DMS 273 treated with DMSO at 0.1 percent for 48 hours (cell line): ENCODE results near the gene LRWD1.

Experiments
- DNase-seq: peaks from one replicate; lab custom pipeline; 2025; lab: John Stamatoyannopoulos, UW

The LRWD1 gene

DNA sequence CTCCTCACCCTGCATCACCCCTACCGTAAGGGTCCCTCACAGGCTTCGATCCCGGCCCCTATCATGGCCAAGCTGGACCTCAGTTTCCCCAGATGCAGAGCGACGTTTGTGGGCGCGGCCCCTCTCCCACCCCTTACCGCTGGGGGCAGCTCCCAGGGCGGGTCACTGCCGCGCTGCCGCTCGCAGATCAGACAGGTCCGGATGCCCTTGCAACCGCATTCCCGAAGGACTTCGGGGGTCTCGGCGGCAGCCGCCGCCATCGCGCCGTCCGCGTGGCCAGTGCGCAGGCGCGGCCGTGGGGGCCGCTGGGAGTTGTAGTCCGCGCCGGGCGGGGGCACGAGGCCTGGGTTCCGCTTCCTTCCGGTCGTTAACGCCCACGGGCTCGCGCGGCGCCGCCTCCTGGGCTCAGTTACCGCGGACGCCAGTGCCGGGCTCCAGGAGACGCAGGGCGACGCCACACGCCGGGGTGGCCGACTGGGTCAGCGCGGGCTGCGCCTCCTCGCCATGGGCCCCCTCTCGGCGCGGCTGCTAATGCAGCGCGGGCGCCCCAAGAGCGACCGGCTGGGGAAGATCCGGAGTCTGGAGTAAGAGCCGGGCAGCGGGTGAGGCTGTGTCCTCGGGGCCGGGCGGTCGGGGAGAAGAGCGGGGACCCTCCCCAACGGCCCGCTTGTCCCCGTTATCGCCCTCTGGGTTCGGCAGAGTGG, at the start of gene LRWD1, which contains the start of gene ALKBH4:
TSS of gene LRWD1 (plus strand) at position 408 of the 704 bp plus-strand sequence. CDS start at position 505, 97 bp downstream.
TSS of gene ALKBH4 (minus strand) at position 287 of the 704 bp plus-strand sequence. CDS start at position 260, 27 bp downstream.
- DNase-seq: peak; percentile 81

DNA sequence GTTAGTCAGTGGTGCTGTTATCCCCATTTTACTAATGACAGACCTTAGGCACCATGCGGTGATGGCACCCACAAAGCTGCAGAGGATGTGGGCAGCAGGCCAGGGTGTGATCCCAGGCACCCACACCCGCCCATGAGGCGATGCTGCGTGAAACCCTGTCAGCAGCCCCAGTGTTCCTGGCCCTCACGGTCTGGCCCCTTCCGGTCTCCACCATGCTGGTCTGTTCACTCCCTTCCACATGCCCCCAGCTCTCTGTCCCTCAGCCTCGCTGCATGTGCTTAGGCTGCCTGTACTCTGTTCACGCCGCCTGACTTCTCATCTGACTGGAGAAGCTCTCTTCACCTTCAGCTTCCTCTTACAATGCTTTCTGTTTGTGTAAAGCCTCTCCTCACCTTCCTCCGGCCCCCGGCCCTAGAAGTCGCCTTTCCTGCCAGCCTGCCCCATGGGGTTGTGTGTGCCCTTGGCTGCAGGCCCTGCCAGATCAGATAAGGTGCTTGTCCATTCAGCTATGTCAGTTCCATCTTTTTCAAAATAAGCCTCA, 49.0 kb upstream of the LRWD1 start:
- DNase-seq: no peak

DNA sequence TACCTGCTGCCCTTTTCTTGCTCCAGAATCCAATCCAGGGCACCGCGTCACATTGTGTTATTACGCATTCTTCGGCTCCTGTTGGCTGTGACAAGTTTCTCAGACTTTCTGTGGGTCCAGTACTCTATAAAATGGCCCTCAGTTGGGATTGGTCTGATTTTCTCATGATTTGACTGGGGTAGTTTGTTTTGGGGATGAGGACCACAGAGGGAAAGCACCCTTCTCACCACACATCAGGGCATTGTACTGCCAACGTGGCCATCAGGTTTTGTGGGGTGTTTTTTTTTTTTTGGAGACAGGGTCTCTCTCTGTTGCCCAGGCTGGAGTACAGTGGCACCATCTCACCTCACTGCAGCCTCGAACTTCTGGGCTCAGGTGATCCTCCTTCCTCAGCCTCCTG, 48.4 kb upstream of the LRWD1 start:
- no peak for DNase-seq

DNA sequence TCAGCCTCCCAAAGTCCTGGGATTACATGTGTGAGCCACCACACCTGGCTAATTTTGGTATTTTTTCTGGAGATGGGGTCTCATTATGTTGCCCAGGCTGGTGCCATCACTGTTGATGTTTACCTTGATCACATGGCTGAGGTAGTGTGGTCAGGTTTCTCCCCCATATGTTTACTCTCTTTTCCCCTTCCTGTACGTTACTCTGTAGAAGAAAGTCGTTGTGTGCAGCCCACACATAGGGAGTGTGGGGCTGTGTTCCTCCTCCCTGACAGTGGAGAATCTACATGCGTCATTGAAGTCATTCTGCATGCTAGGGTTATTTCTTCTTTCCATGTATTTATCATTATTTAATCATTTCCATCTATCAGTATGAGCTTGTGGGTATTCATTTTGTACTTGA, 47.7 kb upstream of the LRWD1 start:
- no peak for DNase-seq

DNA sequence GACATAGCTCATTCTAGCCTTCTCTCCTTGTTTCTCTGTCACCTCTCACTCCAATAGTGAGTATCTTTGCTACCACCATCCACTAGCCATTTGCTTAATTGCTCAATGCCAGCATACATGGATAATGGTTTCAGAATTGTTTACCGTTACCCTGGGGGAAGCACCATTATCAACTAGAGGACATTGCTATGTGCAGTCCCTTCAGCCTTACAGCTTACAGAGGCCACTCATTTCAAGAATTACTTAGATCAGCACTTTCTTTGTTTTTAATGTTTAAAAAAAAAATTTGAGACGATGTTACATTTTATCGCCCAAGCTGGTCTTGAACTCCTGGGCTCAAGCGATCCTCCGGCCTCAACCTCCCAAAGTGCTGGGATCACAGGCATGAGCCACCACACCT, 46.2 kb upstream of the LRWD1 start:
- no peak for DNase-seq

DNA sequence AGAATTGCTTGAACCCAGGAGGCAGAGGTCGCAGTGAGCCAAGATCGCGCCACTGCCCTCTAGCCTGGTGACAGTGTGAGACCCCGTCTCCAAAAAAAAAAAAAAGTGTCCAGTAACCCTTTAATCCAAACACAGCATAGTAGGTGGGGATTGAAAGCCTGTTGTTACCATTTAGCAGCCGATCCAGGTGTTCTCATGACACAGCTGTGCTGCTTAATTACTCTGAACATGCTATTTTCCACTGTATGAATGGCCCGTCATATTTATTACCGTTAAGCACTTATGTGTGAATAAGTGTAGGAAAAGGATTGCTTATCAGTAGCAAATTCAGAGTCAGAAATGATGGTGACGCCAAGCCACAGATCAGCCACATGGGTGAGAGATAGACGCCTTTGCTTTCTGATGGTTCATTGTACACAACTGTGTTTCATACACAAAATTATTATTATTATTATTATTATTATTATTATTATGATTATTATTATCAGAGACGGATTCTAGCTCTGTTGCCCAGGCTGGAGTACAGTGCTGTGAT, 43.0 kb upstream of the LRWD1 start:
- no peak for DNase-seq

DNA sequence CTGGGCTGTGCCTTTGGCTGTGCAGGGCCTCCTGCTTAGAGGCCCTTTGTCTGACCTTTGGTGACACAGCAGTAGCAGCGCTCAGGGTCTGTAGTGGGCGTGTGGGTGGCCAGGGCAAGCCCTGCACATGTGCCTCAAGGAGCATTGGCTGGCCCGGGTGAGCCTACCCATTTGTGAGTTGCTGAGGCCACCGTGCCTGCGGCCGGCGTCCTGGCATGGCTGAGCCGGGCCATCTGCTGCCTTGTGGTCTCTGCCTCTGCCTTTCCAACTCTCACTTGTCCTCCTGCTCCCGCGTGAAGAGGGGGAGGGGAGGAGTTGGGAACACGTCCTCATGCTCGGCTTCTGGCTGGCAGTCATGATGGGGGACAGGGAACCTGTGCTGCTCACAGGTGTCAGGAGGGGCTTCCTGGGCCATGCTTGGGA, 40.6 kb upstream of the LRWD1 start:
- DNase-seq: no peak

DNA sequence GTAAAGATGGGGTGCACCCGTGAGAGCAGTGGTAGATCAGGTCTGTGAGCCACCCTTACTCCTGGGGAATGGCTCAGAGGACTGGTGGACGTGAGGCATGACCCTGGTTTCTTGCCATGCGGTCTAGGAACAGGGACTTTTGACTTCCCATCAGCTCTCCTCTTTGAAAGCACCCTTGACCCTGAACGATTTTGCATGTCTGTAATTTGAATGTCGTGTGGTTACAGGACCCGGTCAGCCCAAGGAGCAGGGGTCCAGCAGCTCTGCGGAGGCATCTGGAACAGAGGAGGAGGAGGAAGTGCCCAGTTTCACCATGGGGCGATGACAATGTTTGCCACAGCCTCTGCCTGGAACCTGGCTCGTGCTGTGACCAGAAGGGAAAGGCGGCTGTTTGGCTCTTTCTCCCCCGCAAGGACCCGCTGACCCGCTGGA, 40.0 kb upstream of the LRWD1 start:
- DNase-seq: no peak

DNA sequence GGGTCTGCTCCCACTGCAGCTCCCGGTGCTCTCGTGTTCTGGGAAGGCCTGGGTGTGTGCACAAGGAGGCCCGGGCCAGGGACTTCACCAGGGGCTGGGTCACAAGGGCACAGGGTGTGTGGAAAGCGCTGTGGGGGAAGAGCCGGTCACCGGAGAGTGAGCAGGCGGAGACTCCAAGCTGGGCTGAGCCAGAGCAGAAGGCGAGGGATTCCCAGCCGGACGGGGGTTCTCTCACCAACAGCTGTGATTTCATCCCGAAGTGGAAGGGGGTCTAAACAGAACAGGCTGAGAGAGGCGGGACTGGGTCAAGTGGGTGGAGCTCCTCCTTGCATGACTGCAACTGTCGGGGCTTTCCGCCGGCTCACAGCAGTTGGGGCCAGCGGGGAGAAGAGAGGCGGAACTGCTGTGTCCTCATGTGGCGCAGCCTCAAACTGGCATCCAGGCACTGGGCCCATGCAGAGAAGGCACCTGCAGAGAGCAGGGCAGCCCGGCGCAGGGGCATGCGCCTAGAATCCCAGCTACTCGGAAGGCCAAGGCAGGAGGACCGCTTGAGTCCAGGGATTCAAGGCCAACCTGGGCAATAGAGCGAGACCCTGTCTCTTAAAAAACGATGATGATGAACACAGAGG, 39.0 kb upstream of the LRWD1 start:
- DNase-seq: no peak

DNA sequence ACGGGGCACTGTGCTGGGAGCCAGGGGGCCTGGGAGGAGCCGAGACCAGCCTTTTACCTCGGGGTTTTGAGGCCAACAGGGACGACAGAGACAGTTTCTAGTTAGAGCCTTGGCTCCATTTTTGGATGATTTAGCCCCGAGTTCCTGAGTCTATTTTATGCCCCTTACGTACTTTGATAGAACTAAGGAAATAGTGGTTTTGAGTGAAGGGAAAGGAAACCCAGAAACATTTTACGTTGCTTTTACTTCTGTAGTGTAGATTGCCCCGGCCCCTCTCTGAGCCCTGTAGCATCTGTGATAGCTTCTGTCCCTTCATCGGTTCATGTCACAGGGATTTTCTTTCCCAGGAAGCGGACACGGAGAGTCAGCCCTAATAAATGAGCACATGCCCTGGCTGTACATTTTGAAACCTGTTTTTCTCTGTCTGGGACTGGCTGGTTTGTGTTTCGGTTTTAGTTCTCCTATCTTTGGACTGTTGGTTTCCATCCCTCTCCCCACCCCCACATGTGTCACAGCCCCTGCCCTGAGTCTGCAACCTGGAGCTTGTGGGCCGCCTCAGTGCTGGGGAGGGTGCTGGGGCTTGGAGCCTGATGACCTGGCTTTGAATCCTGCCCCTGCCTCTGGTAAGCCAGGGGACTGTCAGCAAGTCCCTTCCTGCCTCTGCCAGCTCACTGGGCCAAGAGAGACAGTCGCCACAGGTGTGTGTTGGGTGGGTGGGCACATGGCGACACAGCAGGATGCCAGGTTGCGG, 38.3 kb upstream of the LRWD1 start:
- no peak for DNase-seq

DNA sequence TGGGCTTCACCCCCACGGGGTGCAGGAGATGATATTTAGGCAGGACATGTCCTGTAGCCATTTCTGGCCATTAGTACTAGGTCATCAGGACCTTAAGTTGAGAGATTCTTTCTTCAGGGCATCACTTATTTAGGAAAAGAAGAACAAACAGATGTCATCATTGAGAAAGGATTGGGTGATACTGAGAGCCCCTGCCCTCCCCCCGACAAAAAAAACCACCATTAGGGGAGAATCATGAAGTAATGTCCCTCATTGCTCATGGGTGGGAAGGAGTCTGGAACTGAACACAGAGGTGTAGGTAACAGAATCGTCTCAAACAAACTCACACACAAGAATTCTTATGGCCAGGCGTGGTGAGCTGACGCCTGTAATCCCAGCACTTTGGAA, 37.8 kb upstream of the LRWD1 start:
- DNase-seq: no peak

DNA sequence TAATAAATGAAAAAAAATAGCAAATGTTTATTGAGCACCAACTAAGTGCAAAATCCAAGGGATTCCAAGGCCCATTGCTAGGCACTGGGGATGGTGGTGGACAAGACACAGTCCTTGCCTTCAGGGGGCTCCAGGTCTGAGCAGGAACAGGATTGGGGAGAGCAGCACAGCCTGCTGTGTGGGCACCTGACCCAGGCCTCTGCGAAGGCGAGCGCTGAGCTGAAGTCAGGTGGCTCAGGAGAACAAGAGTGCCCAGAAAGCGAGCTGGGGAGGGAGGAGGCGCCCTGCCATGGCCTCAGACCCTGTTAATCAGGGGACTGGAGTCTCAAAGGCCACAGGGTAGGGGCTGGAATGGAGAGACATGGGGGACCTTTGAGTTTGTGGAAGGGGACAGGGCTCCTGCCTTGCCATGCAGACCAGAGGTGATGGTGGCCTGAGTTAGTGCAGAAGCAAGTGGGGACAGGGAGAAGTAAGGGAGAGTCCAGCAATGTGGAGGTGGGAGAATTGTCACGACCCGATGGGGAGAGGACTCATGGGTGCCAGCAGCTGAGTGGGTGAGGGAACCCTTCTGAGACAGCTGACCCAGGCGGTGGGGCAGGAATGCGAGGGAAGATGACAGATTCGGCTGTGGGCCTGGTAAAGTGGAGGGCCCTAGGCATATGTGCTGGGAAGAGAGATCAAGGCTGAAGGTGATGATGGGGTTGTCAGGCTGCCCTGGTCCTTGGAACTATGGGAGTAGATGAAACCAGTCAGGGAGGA, 35.5 kb upstream of the LRWD1 start:
- no peak for DNase-seq

DNA sequence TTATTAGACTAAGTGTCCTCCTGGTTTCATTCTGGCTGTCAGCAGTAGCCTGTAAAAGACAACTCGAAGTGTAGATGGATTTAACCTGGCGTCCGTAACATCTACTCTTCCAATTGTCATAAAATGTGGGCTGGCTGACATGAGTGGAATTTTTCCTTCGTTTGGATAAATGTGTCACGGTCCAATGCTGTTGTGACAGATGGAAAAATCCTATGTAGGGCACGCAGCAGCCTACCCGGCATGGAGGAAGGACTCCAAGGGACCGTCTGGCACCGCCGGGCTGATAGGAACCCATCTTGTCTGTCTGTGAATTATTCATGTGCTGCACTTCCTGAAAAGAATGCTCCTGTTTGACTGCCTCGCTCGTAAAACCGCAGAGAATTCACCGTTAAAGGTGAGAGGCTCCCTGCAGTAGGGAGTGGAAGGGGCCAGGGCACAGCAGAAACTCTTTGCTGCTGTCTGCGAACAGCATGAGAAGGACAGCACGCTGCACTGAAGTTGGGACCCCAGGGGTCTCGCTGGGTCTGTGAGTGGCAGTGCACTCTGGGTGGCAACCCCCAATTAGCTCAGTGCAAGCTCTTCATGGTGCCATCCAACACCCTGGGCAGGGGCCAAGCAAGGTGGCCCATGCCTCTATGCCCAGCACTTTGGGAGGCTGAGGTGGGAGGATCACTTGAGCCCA, 33.0 kb upstream of the LRWD1 start:
- peak; percentile 42 for DNase-seq

DNA sequence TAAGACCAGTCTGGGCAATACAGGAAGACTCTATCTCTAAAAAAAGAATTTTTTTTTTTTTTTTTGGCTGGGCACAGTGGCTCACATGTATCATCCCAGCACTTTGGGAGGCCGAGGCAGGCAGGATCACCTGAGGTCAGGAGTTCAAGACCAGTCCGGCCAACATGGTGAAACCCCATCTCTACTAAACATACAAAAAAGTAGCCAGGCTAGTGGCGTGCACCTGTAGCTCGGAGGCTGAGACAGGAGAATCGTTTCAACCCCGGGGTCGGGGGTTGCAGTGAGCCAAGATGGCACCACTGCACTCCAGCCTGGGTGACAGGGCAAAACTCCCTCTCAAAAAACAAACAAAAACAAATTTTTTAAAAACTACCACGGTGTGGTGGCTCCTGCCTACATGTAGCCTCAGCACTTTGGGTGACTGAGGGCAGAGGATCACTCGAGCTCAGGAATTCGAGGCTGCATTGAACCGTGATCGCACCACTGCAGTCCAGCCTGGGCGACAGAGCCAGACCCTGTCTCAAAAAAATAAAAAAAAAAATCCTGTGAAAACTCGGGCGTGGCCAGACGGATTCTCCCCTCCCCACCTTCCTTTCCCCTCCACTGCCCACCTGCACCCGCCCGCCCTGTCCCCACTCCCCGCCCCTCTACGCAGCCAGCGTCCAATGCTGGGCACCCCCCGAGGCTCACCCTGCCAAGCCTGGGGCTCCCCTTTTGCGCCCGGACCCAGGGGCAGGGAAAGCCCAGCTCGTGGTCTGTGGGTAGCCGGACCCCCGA, 32.2 kb upstream of the LRWD1 start:
- no peak for DNase-seq

DNA sequence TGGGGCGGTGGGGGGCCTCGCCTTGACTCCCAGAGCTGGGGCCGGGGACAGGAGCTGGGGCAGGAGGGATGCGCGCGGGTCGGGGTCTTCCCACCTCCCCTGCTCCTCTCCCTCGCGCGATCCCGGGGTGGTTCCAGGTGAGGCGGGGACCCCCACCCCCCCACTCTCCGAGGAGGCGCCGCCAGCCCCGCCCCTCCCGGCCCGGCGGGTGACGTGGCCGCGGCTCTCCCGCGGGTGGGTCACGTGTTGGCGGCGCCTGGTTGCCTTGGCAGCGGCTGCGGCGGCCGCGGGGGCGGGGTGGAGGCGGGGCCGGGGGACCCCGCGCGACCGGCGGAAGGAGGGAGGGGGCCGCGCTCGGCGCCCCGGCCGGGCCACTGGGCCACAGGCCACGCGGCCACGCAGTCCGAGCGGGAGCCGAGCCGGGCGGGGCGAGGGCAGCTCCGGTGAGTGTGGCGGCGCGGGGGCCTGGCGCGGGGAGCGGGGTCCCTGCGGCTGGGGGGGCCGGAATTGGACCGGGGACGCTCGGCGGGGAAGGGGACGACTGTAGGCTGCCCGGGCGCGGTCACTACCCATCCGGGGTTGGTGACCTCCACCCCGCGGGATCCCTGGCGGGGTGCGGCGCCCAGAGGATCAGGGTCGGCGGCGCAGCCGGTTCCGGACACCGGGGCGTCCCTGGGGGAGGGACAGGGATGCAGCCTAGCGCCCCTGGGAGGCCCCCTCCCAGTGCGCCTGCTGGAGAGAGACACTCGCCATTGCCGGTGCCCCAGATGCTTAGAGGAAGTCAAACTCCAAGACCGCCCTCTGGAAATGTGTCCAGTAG, 31.4 kb upstream of the LRWD1 start, which contains the start of gene ORAI2:
TSS of gene ORAI2 (plus strand) at position 357 of the 820 bp plus-strand sequence. CDS start 5,382 bp downstream, outside the sequence.
- DNase-seq: no peak

DNA sequence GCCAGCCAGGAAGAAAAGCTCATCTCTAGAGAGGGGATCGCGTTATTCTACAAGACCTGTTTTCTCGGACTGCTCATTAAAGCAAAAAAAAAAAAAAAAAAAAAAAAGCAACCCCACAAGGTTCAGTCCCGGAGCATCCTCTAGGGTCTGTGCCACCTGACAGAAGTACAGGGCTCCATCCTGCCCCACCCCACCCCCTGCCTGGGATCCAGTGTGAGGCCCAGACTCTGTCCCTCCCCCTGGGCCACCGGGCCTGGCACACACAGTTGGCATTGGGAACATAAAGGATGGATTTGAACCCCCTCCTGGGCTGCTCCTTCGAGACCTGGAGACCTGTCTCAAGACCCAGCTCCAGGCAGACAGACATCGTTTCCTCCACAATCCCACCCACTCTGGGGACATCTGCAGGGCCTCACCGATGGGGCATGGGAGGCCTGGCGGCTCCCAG, 30.7 kb upstream of the LRWD1 start:
- no peak for DNase-seq

DNA sequence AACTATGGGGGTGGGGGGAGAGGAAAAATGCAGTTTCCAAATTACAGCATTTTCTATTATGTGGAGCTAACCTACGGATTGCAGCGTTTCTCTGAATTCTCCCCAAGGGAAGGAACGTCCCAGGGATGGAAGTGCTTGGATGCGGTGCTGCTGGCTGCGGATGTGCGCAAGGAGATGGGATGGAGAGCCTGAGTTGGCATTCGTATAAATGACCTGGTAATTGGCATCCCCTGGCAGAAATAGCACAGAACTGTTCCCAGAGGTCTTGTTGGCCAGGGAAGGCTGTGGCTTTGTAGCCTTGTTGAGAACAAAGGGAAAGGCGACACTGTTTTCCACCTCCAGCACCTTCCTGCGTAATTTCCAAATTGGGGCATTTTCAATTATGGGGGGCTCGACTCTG, 28.7 kb upstream of the LRWD1 start:
- no peak for DNase-seq

DNA sequence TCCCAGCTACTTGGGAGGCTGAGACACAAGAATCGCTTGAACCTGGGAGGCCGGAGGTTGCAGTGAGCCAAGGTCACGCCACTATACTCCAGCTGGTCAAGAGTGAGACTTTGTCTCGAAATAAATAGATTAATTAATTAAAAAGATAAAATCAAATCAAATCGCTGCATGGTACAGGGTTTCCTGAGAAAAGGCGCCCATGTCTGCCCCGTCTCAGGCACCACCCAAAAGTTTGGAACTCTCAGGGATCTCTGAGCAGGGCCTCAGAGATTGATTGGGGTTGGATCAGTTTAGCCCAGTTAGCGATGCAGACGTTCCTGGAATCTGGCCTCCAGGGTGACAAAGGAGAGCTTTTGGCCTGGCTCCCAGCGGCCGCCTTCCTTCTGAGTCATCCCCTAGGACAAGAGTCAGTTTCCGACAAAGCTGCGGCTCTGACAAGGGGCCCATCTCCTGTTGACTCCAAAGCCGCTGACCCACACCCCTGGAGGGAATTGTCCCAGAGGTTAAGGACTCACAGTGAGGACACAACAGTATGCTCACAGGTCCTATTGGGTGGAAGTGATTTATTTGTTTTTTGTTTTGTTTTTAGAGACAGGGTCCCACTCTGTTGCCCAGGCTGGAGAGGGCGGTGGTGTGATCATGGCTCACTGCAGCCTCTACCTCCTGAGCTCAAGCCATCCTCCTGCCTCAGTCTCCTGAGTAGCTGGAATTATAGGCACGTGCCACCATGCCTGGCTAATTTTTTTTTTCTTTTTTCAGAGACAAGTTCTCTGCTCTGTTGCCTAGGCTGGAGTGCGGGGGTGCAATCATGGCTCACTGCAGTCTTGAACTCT, 24.6 kb upstream of the LRWD1 start:
- DNase-seq: no peak
